Upper lobe of left lung (tissue), 4 donors: ENCODE measurements around the gene SH2B3.

Source experiments
- EP300 ChIP-seq, 4 donors: sonication (generic); formaldehyde crosslinking; IDR thresholded peaks; one replicate each; pipeline ENCODE4 v1.5.1; 2017; ENCODE audit warnings: antibody characterized with exemption in 4 of 4, control low read depth in 2 of 4
- POLR2A ChIP-seq, 4 donors: fragments of 450-650 bp; IDR thresholded peaks; one replicate each; pipeline ENCODE4 v1.5.1; 2016 to 2017; ENCODE audit warnings: antibody characterized with exemption in 4 of 4, mild to moderate bottlenecking in 2 of 4
- POLR2AphosphoS5 ChIP-seq, 2 donors: sonication (generic); formaldehyde crosslinking; IDR thresholded peaks; one replicate each; pipeline ENCODE4 v1.5.1; 2017; ENCODE audit warnings: antibody characterized with exemption in 2 of 2
- TF ChIP-seq, protein P1 (sequence below), 6 experiments: fragments of 450-650 bp in 4 of 6; fragments of 200-600 bp in 2 of 6; sonication (generic) in 2 of 6; IDR thresholded peaks; one replicate each; pipeline ENCODE4 v1.5.1; 2016 to 2019; ENCODE audit warnings: antibody characterized with exemption in 6 of 6

DNA sequence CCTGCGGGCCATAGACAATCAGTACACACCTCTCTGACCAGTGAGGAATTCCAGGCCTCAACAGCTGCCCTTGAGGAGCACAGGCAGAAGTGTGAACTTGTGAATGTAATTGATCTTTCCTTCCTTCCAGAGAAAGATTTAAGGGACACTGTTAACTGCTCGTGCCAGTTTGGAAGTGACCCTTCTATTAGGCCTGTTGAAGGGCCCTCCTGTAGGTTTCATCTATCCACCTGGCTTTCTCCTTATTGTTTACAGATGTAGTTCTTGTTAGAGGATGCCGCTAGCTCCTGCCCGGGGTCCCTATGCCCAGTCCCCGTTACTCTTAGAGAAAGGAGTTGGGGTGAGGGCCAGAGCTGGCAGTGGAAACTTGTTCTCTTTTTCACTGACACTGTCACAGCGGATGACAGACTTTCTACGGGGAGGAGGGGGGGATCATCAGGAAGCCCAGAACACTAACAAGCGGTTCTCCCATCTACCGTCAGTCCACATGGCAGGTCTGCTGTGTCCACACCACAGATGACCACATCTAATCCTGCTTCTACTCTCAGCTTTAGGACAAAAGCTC, 42.6 kb downstream of the SH2B3 start:
- TF ChIP-seq POLR2A (IDR thresholded peaks at IDR 0.05) (no peak), POLR2AphosphoS5 (IDR thresholded peaks at IDR 0.05) (no peak), EP300 (IDR thresholded peaks at IDR 0.05) (no peak)
- TF ChIP-seq, protein P1, sequence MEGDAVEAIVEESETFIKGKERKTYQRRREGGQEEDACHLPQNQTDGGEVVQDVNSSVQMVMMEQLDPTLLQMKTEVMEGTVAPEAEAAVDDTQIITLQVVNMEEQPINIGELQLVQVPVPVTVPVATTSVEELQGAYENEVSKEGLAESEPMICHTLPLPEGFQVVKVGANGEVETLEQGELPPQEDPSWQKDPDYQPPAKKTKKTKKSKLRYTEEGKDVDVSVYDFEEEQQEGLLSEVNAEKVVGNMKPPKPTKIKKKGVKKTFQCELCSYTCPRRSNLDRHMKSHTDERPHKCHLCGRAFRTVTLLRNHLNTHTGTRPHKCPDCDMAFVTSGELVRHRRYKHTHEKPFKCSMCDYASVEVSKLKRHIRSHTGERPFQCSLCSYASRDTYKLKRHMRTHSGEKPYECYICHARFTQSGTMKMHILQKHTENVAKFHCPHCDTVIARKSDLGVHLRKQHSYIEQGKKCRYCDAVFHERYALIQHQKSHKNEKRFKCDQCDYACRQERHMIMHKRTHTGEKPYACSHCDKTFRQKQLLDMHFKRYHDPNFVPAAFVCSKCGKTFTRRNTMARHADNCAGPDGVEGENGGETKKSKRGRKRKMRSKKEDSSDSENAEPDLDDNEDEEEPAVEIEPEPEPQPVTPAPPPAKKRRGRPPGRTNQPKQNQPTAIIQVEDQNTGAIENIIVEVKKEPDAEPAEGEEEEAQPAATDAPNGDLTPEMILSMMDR (IDR thresholded peaks at IDR 0.05): no peak
